DOHH2 (cell line): ENCODE data around the gene POLR2I.

Experiments used
- CTCF ChIP-seq: fragments of 200-600 bp; sonication (generic); IDR thresholded peaks from one replicate; pipeline ENCODE4 v1.5.1; 2014; ENCODE audit warnings: antibody characterized with exemption, mild to moderate bottlenecking, low read depth, low read length; ENCODE audit not compliant: poor library complexity, severe bottlenecking
- EZH2phosphoT487 ChIP-seq: fragments of 200-600 bp; sonication (generic); IDR thresholded peaks from 2 replicates; pipeline ENCODE4 v1.6.1; 2017; ENCODE audit warnings: borderline replicate concordance, mild to moderate bottlenecking, antibody characterized with exemption, low read length, moderate library complexity, mixed read lengths

- TF ChIP-seq CTCF = no peak
- TF ChIP-seq EZH2phosphoT487 = no peak
These were observed 568 bp downstream of the POLR2I start for GRCh38 chr19:36113894-36114720.
